Thyroid gland (tissue), 4 donors: ENCODE results near the gene TMEM95.

Source experiments
- CTCF ChIP-seq, 6 experiments: fragments of 200-600 bp in 3 of 6; fragments of 450-650 bp in 3 of 6; sonication (generic) in 3 of 6; IDR thresholded peaks; one replicate each; pipeline ENCODE4 v1.5.1; 2016 to 2019; ENCODE audit warnings: antibody characterized with exemption in 6 of 6, mild to moderate bottlenecking in 2 of 6, inconsistent platforms in 1 of 6, moderate library complexity in 1 of 6
- POLR2A ChIP-seq, 2 donors: fragments of 450-650 bp; IDR thresholded peaks; one replicate each; pipeline ENCODE4 v1.6.1; 2017; ENCODE audit warnings: antibody characterized with exemption in 2 of 2, mild to moderate bottlenecking in 2 of 2, moderate library complexity in 1 of 2

- no peak for TF ChIP-seq CTCF (IDR thresholded peaks at IDR 0.05)
- no peak for TF ChIP-seq POLR2A (IDR thresholded peaks at IDR 0.05)
Measured at GRCh38 chr17:7328009-7328408, 26.9 kb upstream of the TMEM95 start.
